Upper lobe of right lung (tissue), 1 donor: Measurements from ENCODE around the gene NDUFS7. TPM values are rescaled to one million over a fixed set of nuclear protein-coding genes. Genes with fewer than 3 reads are reported as not detected.

Source experiments
- ATAC-seq: fragments of 200-7000 bp; cut with Tn5 transposase; one replicate; pipeline ENCODE4 v1.9.1; 2020; ENCODE audit warnings: mild to moderate bottlenecking, moderate library complexity
- DNase-seq: peaks from one replicate; pipeline ENCODE4 v3.0.0-alpha.2; 2020
- H3K27ac ChIP-seq: fragments of 200-600 bp; one replicate; pipeline ENCODE4 v1.8.0; 2022
- H3K27me3 ChIP-seq: fragments of 200-600 bp; one replicate; pipeline ENCODE4 v1.8.0; 2022; ENCODE audit warnings: mild to moderate bottlenecking
- H3K36me3 ChIP-seq: fragments of 200-600 bp; one replicate; pipeline ENCODE4 v1.8.0; 2022
- H3K4me1 ChIP-seq: fragments of 200-600 bp; one replicate; pipeline ENCODE4 v1.8.0; 2022
- H3K4me3 ChIP-seq: fragments of 200-600 bp; one replicate; pipeline ENCODE4 v1.8.0; 2022; ENCODE audit warnings: mild to moderate bottlenecking
- H3K9me3 ChIP-seq: fragments of 200-600 bp; one replicate; pipeline ENCODE4 v1.8.0; 2022
- CTCF ChIP-seq: fragments of 200-600 bp; IDR thresholded peaks from one replicate; pipeline ENCODE4 v1.8.0; 2022; ENCODE audit warnings: antibody characterized with exemption
- intact Hi-C: fragments of 100-400 bp; cut with DNase I; formaldehyde crosslinking; loops from one replicate; pipeline ENCODE4 v1.11.0; 2022
- total RNA-seq: library from RNA; stranded (reverse); fragmentation: NEBNext Ultra II Directional; extraction: Animal tissue kit (Norgen Biotek cat#: 25700); gene quantifications from one replicate; pipeline ENCODE4 v1.2.1, GENCODE V29; 2021
- donor health status: DM: no; HTN: yes; CAD: no; lungs with severe emphysema.

NDUFS7 gene
- total RNA-seq, 1 donor from 2014 or later: 78.2 TPM

GRCh38 chr19:1374250-1374577 is 9.5 kb upstream of the NDUFS7 start:
- DNase-seq (no peak), ATAC-seq (no peak)
- intact Hi-C loops: no loop called here
- H3K4me3 ChIP-seq: no peak overlapping the region
- H3K36me3 ChIP-seq: peaks cover 56% of the 10 kb centered on the region
- no peaks in the 10 kb centered on the region for H3K4me1 ChIP-seq
- H3K27ac ChIP-seq: no peak overlapping the region
- no peak for TF ChIP-seq CTCF
- H3K27me3 ChIP-seq: no peaks in the 10 kb centered on the region
- H3K9me3 ChIP-seq: no peaks in the 10 kb centered on the region

GRCh38 chr19:1376415-1376805 is 7.3 kb upstream of the NDUFS7 start:
- Histone ChIP-seq H3K27ac (no peak overlapping the region), H3K9me3 (no peaks in the 10 kb centered on the region), H3K36me3 (peaks cover 34% of the 10 kb centered on the region), H3K4me1 (no peaks in the 10 kb centered on the region), H3K4me3 (no peak overlapping the region), H3K27me3 (no peaks in the 10 kb centered on the region)
- DNase-seq (no peak), ATAC-seq (no peak)
- no peak for TF ChIP-seq CTCF
- intact Hi-C loops: no loop called here

- intact Hi-C loops: no loop called here
- DNase-seq (no peak), ATAC-seq (no peak)
- peaks cover 31% of the 10 kb centered on the region for H3K36me3 ChIP-seq
- H3K9me3 ChIP-seq: no peaks in the 10 kb centered on the region
- no peaks in the 10 kb centered on the region for H3K4me1 ChIP-seq
- no peak overlapping the region for H3K4me3 ChIP-seq
- no peaks in the 10 kb centered on the region for H3K27me3 ChIP-seq
- H3K27ac ChIP-seq: no peak overlapping the region
- no peak for TF ChIP-seq CTCF
Measured at GRCh38 chr19:1377176-1377964, 6.3 kb upstream of the NDUFS7 start.

- Histone ChIP-seq H3K4me3 (no peak overlapping the region), H3K27me3 (no peaks in the 10 kb centered on the region), H3K27ac (no peak overlapping the region), H3K36me3 (peaks cover 24% of the 10 kb centered on the region), H3K9me3 (no peaks in the 10 kb centered on the region), H3K4me1 (no peaks in the 10 kb centered on the region)
- intact Hi-C loops: no loop called here
- DNase-seq: no peak
- ATAC-seq: no peak
- peak; percentile 8 for TF ChIP-seq CTCF
Measured at GRCh38 chr19:1377965-1378785, 5.5 kb upstream of the NDUFS7 start.

GRCh38 chr19:1379126-1379905 is 4.4 kb upstream of the NDUFS7 start:
- Histone ChIP-seq H3K4me3 (no peak overlapping the region), H3K27me3 (no peaks in the 10 kb centered on the region), H3K27ac (no peak overlapping the region), H3K9me3 (no peaks in the 10 kb centered on the region), H3K4me1 (peaks cover under 1% of the 10 kb centered on the region), H3K36me3 (peaks cover 13% of the 10 kb centered on the region)
- intact Hi-C loops: no loop called here
- no peak for TF ChIP-seq CTCF
- no peak for DNase-seq
- no peak for ATAC-seq
